Muscle of leg (tissue), 11 donors: ENCODE measurements around the gene GLP1R. TPM values are rescaled to one million over a fixed set of nuclear protein-coding genes. Genes with fewer than 3 reads are reported as not detected.

Experiments
- DNase-seq: peaks from one replicate; pipeline ENCODE4 v3.0.0; 2013
- H3K27ac ChIP-seq: one replicate; pipeline ENCODE4 v1.5.1; 2013; ENCODE audit warnings: mild to moderate bottlenecking, low read length, control low read depth
- H3K27me3 ChIP-seq: one replicate; pipeline ENCODE4 v1.6.1; 2013; ENCODE audit warnings: low read length; ENCODE audit not compliant: control insufficient read depth, insufficient read depth
- H3K36me3 ChIP-seq: one replicate; pipeline ENCODE4 v1.6.1; 2013; ENCODE audit warnings: low read length; ENCODE audit not compliant: control insufficient read depth, insufficient read depth
- H3K4me1 ChIP-seq: one replicate; pipeline ENCODE4 v1.6.1; 2013; ENCODE audit warnings: low read length; ENCODE audit not compliant: control insufficient read depth, insufficient read depth
- H3K4me3 ChIP-seq: one replicate; pipeline ENCODE4 v1.5.1; 2013; ENCODE audit warnings: low read length, control low read depth
- H3K9me3 ChIP-seq: replicated peaks from 2 replicates; pipeline ENCODE4 v1.6.1; 2013; ENCODE audit warnings: low read depth, low read length; ENCODE audit not compliant: control insufficient read depth
- WGBS: methylation state at CpG from one replicate; pipeline ENCODE4 v1.1.5; 2013; ENCODE audit warnings: missing lambda C conversion rate; ENCODE audit not compliant: insufficient coverage; 5-methylcytosine and 5-hydroxymethylcytosine counted together
- polyA plus RNA-seq, 8 donors: library from polyadenylated mRNA; unstranded; fragments of 120-200 nt; gene quantifications; one replicate each; pipeline versions ENCODE4 v1.2.1 to v1.2.3, GENCODE V29; 2013; ENCODE audit warnings: inconsistent platforms in 1 of 8, low replicate concordance in 1 of 8; ENCODE audit not compliant: insufficient read length in 8 of 8, insufficient read depth in 1 of 8
- total RNA-seq: library from RNA; stranded (reverse); fragments of 120-200 nt; gene quantifications from one replicate; pipeline ENCODE4 v1.2.4, GENCODE V29; 2013

The GLP1R gene
- total and polyA plus RNA-seq, 9 donors = under 0.01 to 0.08 (median 0.05) TPM; not detected in 5

DNA sequence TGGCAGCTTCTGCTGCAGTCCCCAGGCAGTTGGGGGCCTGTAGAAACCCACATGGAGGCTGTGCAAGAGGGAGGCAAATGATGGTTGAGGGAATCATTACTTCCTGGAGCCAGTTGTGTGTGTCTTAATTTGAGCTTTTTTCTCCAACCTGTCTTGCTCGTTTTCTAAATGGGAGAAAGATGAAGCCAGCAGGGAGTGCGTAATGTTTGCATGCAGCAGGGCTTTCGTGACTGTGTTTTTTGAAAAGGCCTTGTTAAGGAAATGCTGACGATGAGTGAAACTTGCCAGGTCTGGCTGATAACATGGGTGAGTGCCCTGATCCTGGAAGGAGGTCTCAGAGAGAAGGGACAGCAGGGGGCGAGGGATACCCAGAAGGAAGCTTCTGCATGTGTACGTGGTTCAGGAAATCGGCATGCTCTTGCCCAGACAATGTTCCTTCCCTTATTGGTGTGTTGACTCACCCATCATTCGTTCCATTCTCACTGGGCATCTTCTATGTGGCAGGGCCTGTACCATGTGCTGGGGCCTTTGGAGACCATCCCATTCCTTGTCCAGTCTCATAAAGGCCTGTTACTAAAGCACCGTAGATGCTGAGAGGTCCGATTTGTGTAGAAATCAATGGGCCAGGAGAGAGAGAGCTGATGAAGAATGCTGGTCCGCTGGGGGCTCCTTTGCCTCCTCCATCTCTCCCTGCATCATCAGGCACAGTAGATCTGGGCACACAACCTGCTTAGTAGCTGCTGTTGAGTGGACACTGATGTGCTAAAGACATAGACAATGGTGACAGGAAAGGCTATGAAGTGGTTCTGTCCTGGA is 27.4 kb downstream of the GLP1R start:
- Histone ChIP-seq H3K4me3 (no peak overlapping the region), H3K27ac (no peak overlapping the region), H3K9me3 (no peaks in the 10 kb centered on the region), H3K4me1 (no peaks in the 10 kb centered on the region), H3K36me3 (no peaks in the 10 kb centered on the region), H3K27me3 (no peaks in the 10 kb centered on the region)
- DNase-seq = no peak
- 77% methylated on average over 5 of the region's 11 CpGs for WGBS

DNA sequence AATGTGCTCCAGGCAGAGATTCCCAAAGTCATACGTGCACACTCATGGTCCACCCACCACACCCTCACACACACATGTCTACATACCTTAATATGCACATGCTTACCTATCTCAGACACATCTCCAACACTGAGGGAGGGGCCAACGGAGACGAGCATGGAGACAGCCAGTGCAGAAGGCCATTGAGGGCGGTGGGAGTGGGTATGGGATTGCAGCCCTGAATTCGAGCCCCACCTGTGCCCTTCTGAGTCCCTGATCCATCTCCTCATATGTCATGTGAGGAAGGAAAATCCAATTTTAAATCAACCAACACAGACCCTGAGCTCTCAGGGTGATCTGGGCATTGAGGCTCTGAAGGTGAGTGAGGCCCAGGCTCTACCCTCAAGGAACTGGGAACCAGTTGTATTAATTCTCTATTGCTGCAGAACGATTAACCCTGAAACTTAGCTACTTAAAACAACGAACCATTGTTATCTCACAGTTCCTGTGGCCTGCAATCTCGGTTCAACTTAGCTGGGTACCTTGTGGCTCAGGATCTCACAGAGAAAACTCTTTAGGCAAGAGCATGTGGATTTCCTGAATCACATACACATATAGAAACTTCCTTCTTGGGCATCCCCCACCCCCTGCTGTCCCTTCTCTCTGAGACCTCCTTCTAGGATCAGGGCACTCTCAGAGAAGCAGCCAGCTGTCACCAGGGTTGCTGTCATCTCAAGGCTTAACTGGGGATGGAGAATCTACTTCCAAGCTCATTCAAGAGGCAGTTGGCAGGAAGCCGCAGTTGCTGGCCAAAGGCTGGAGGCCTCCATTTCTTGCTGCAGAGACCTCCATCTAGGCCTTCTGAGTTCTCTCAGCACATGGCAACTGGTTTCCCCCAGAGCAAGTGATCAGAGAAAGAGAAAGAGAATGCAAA is 28.3 kb downstream of the GLP1R start:
- H3K27me3 ChIP-seq = peaks cover 3% of the 10 kb centered on the region
- no peak overlapping the region for H3K27ac ChIP-seq
- H3K9me3 ChIP-seq = no peaks in the 10 kb centered on the region
- no peaks in the 10 kb centered on the region for H3K36me3 ChIP-seq
- DNase-seq = no peak
- H3K4me1 ChIP-seq = no peaks in the 10 kb centered on the region
- H3K4me3 ChIP-seq = no peak overlapping the region
- WGBS = 77% methylated on average over 3 of the region's 9 CpGs

- Histone ChIP-seq H3K27ac (no peak overlapping the region), H3K27me3 (peaks cover 5% of the 10 kb centered on the region), H3K4me3 (no peak overlapping the region), H3K4me1 (no peaks in the 10 kb centered on the region), H3K9me3 (no peaks in the 10 kb centered on the region), H3K36me3 (no peaks in the 10 kb centered on the region)
- no peak for DNase-seq
- WGBS = 79% methylated on average over 7 of the region's 11 CpGs
These were observed 29.5 kb downstream of the GLP1R start for GRCh38 chr6:39077882-39078594.

DNA sequence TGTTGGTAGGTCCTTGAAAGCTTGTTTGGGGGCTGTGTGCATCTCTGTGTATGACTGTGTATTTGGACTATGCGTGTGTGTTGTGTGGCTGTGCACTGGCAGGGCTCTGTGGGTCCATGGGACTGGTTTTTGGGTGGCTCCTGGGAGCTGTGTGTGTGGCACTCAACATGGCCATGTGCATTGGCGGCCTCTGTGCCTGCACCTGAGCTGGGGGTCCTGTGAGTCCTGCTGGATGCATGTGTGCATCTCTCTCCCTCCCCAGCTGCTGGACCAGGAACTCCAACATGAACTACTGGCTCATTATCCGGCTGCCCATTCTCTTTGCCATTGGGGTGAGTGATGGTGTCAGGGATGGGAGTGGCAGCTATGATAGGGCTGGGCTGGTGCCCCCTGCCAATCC is 30.1 kb downstream of the GLP1R start:
- H3K9me3 ChIP-seq = no peaks in the 10 kb centered on the region
- H3K27me3 ChIP-seq = peaks cover 8% of the 10 kb centered on the region
- DNase-seq = no peak
- H3K27ac ChIP-seq = no peak overlapping the region
- no peak overlapping the region for H3K4me3 ChIP-seq
- H3K4me1 ChIP-seq = no peaks in the 10 kb centered on the region
- 67% methylated on average over 1 of the region's 3 CpGs for WGBS
- H3K36me3 ChIP-seq = no peaks in the 10 kb centered on the region

GRCh38 chr6:39079197-39080125 is 30.9 kb downstream of the GLP1R start:
- 84% methylated on average over 6 of the region's 8 CpGs for WGBS
- H3K9me3 ChIP-seq = no peaks in the 10 kb centered on the region
- no peak for DNase-seq
- no peak overlapping the region for H3K27ac ChIP-seq
- H3K4me1 ChIP-seq = no peaks in the 10 kb centered on the region
- no peaks in the 10 kb centered on the region for H3K36me3 ChIP-seq
- H3K4me3 ChIP-seq = no peak overlapping the region
- H3K27me3 ChIP-seq = peaks cover 8% of the 10 kb centered on the region

GRCh38 chr6:39080246-39080875 is 31.8 kb downstream of the GLP1R start:
- no peaks in the 10 kb centered on the region for H3K4me1 ChIP-seq
- H3K27ac ChIP-seq = no peak overlapping the region
- no peaks in the 10 kb centered on the region for H3K36me3 ChIP-seq
- peaks cover 15% of the 10 kb centered on the region for H3K27me3 ChIP-seq
- H3K4me3 ChIP-seq = no peak overlapping the region
- WGBS = 71% methylated on average over 4 of the region's 5 CpGs
- DNase-seq = no peak
- no peaks in the 10 kb centered on the region for H3K9me3 ChIP-seq

GRCh38 chr6:39082310-39082709 is 33.7 kb downstream of the GLP1R start:
- peaks cover 3% of the 10 kb centered on the region for H3K4me1 ChIP-seq
- no peak overlapping the region for H3K4me3 ChIP-seq
- no peak for DNase-seq
- 65% methylated on average over 5 of the region's 8 CpGs for WGBS
- no peak overlapping the region for H3K27ac ChIP-seq
- no peaks in the 10 kb centered on the region for H3K9me3 ChIP-seq
- H3K36me3 ChIP-seq = no peaks in the 10 kb centered on the region
- peaks cover 21% of the 10 kb centered on the region for H3K27me3 ChIP-seq

GRCh38 chr6:39083231-39083634 is 34.7 kb downstream of the GLP1R start:
- Histone ChIP-seq H3K36me3 (no peaks in the 10 kb centered on the region), H3K4me1 (peaks cover 4% of the 10 kb centered on the region), H3K27me3 (peaks cover 23% of the 10 kb centered on the region), H3K27ac (no peak overlapping the region), H3K4me3 (no peak overlapping the region), H3K9me3 (no peaks in the 10 kb centered on the region)
- 61% methylated on average over 2 of the region's 2 CpGs for WGBS
- DNase-seq = no peak

- no CpG with 5 or more reads among the region's 7 CpGs for WGBS
- H3K4me1 ChIP-seq = peaks cover 7% of the 10 kb centered on the region
- no peaks in the 10 kb centered on the region for H3K36me3 ChIP-seq
- no peak overlapping the region for H3K27ac ChIP-seq
- H3K9me3 ChIP-seq = no peaks in the 10 kb centered on the region
- H3K27me3 ChIP-seq = peaks cover 23% of the 10 kb centered on the region
- no peak for DNase-seq
- H3K4me3 ChIP-seq = no peak overlapping the region
These were observed 35.9 kb downstream of the GLP1R start for GRCh38 chr6:39084506-39084905.
